Measurements from ENCODE around the gene NET1.
A peak's percentile ranks its signal among the peaks of the same experiment; 100 is the strongest.

Gene NET1

DNA sequence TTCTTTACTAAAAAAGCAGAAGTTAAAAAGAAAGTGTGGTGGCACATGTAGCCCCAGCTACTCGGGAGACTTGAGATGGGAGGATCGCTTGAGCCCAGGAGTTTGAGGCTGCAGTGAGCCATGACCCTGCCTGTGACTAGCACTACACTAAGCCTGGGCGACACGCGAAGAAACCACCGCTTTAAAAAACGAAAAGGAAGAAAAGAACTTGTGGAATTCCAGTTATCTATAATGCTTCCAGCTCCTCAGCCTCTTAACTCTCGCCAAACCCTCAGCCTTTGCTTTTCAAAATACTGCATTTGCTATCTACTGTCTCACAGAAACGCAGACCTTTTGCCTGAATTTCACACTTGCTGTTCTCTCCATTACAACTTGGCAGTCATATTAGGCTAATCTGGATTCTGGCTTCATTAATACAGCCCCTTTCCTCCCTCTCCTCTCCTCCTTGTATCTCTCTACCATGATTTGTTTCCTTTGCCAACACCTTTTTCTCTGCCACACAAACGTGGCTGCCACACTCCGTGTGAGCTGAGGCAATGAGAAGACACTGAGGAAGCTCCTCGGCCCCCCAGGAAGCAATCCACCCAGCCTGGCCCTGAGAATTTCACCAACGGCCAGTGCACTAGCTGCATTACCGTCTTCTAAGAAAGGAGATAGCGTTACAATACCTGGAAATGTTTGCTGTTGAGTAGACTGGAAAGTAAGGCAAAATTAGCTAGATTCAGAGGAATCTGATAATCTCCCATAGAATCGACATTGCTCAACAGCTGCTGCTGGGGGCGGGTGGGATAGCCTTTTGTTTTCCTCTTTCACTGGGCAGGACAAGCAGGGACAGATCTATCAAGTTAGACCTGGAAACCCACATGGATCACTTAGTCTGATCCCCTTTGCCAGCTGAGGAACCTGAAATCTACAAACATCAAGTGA is 49.8 kb downstream of the NET1 start:
- DNase-seq = no peak
- Histone ChIP-seq H3K9me3 (no peaks in the 10 kb centered on the region), H3K27me3 (no peaks in the 10 kb centered on the region), H3K4me1 (0 out of 2 replicates have a peak, but pooled peaks cover 2% of the 10 kb centered on the region), H3K36me3 (peaks cover 15% of the 10 kb centered on the region), H3K4me3 (ENCODE audit: low read depth, low read length) (no peak overlapping the region)
- no peak for TF ChIP-seq CTCF (IDR thresholded peaks at IDR 0.05; ENCODE audit: low read depth, low read length)

- peaks cover 13% of the 10 kb centered on the region for H3K36me3 ChIP-seq
- 0 out of 2 replicates have a peak, but pooled peaks cover 2% of the 10 kb centered on the region for H3K4me1 ChIP-seq
- H3K27me3 ChIP-seq = no peaks in the 10 kb centered on the region
- no peaks in the 10 kb centered on the region for H3K9me3 ChIP-seq
- DNase-seq = no peak
- no peak for TF ChIP-seq CTCF (IDR thresholded peaks at IDR 0.05; ENCODE audit: low read depth, low read length)
- H3K4me3 ChIP-seq (ENCODE audit: low read depth, low read length) = no peak overlapping the region
Measured at GRCh38 chr10:5462841-5463293, 50.5 kb downstream of the NET1 start.

GRCh38 chr10:5464546-5464945 is 52.2 kb downstream of the NET1 start:
- Histone ChIP-seq H3K4me3 (ENCODE audit: low read depth, low read length) (no peak overlapping the region), H3K9me3 (no peaks in the 10 kb centered on the region), H3K27me3 (no peaks in the 10 kb centered on the region), H3K4me1 (0 out of 2 replicates have a peak, but pooled peaks cover 2% of the 10 kb centered on the region), H3K36me3 (peaks cover 4% of the 10 kb centered on the region)
- DNase-seq = no peak
- no peak for TF ChIP-seq CTCF (IDR thresholded peaks at IDR 0.05; ENCODE audit: low read depth, low read length)

DNA sequence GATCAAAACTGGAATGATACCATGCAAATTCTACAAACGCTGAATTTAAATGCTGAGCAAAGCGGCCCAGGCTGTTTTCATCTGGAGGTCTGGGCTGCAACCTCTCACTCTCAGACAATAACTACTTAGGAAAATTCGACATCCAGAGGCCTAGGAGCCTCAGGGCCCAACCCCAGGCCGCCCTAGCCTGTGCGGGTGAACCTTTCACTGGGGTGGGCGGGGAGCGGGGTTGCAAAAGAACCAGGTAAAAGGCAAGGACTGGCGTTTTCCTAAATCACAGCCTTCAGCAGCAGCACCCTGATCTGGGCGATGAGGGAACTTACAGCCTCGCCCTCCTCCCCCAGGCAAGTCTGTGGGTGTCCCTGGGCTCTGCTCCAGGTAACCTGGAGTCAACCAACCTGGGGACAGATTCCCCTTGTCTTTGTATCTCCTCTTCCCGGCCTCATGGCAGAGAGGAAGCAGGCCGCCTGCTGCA is 53.7 kb downstream of the NET1 start:
- DNase-seq = no peak
- H3K27me3 ChIP-seq = no peaks in the 10 kb centered on the region
- H3K4me3 ChIP-seq (ENCODE audit: low read depth, low read length) = no peak overlapping the region
- TF ChIP-seq CTCF (IDR thresholded peaks at IDR 0.05; ENCODE audit: low read depth, low read length) = no peak
- H3K4me1 ChIP-seq = 0 out of 2 replicates have a peak, but pooled peaks cover 1% of the 10 kb centered on the region
- H3K36me3 ChIP-seq = no peaks in the 10 kb centered on the region
- no peaks in the 10 kb centered on the region for H3K9me3 ChIP-seq

- H3K27me3 ChIP-seq = no peaks in the 10 kb centered on the region
- TF ChIP-seq CTCF (IDR thresholded peaks at IDR 0.05; ENCODE audit: low read depth, low read length) = no peak
- no peaks in the 10 kb centered on the region for H3K36me3 ChIP-seq
- H3K4me1 ChIP-seq = no peaks in the 10 kb centered on the region
- no peak overlapping the region for H3K4me3 ChIP-seq (ENCODE audit: low read depth, low read length)
- no peaks in the 10 kb centered on the region for H3K9me3 ChIP-seq
- peak; percentile 22 for DNase-seq
Measured at GRCh38 chr10:5466451-5467206, 54.3 kb downstream of the NET1 start.

Data from BE2C (cell line).